GM19035 (cell line): ENCODE measurements around the gene RAD52.

ENCODE experiments used
- ATAC-seq: cut with Tn5 transposase; IDR thresholded peaks from one replicate; pipeline ENCODE4 v1.9.1; 2021; ENCODE audit not compliant: unreplicated experiment

Gene RAD52

GRCh38 chr12:879641-880040, 69.9 kb downstream of the RAD52 start:
- no peak for ATAC-seq

- no peak for ATAC-seq
Observed at GRCh38 chr12:873954-874353, 75.5 kb downstream of the RAD52 start.

GRCh38 chr12:870378-870777, 79.1 kb downstream of the RAD52 start:
- ATAC-seq: no peak

- ATAC-seq: no peak
Observed at GRCh38 chr12:868722-869121, 80.8 kb downstream of the RAD52 start.

GRCh38 chr12:867905-868304, 81.6 kb downstream of the RAD52 start:
- no peak for ATAC-seq

GRCh38 chr12:865614-866013, 83.9 kb downstream of the RAD52 start:
- no peak for ATAC-seq

GRCh38 chr12:863285-863684, 86.2 kb downstream of the RAD52 start:
- ATAC-seq: no peak

GRCh38 chr12:862303-862911, 87.1 kb downstream of the RAD52 start:
- ATAC-seq: no peak
